ENCODE results near the gene SP100.
"Not testable (repeated sequence)": the region's sequence is repeated elsewhere in the genome, so short reads cannot be mapped to it uniquely, and the experiment has no call there.

The SP100 gene

GRCh38 chr2:230473378-230473777, 57.4 kb downstream of the SP100 start:
- H3K27me3 ChIP-seq (ENCODE audit: low read depth, low read length) = no peaks in the 10 kb centered on the region
- peaks cover 24 to 59% of the 10 kb centered on the region in 2 donors for H3K36me3 ChIP-seq (ENCODE audit: control insufficient read depth in 1 of 2, insufficient read depth in 2 of 2, low read length in 2 of 2)
- H3K27ac ChIP-seq (ENCODE audit: low read length) = no peak overlapping the region
- H3K9me3 ChIP-seq (ENCODE audit: control insufficient read depth in 1 of 2, low read length in 2 of 2) = peaks cover 0 to 12% of the 10 kb centered on the region in 2 donors
- H3K4me1 ChIP-seq (ENCODE audit: control insufficient read depth in 1 of 2, insufficient read depth in 2 of 2, low read length in 2 of 2) = no peaks in the 10 kb centered on the region
- H3K4me3 ChIP-seq (ENCODE audit: low read depth in 1 of 2, low read length in 2 of 2) = no peak overlapping the region

GRCh38 chr2:230475143-230475542, 59.1 kb downstream of the SP100 start:
- Histone ChIP-seq H3K4me1 (ENCODE audit: control insufficient read depth in 1 of 2, insufficient read depth in 2 of 2, low read length in 2 of 2) (no peaks in the 10 kb centered on the region), H3K36me3 (ENCODE audit: control insufficient read depth in 1 of 2, insufficient read depth in 2 of 2, low read length in 2 of 2) (peaks cover 30 to 51% of the 10 kb centered on the region in 2 donors), H3K9me3 (ENCODE audit: control insufficient read depth in 1 of 2, low read length in 2 of 2) (peaks cover 0 to 12% of the 10 kb centered on the region in 2 donors), H3K4me3 (ENCODE audit: low read depth in 1 of 2, low read length in 2 of 2) (no peak overlapping the region), H3K27me3 (ENCODE audit: low read depth, low read length) (no peaks in the 10 kb centered on the region), H3K27ac (ENCODE audit: low read length) (no peak overlapping the region)

GRCh38 chr2:230485801-230486341, 69.9 kb downstream of the SP100 start:
- Histone ChIP-seq H3K27ac (ENCODE audit: low read length) (no peak overlapping the region), H3K4me3 (ENCODE audit: low read depth in 1 of 2, low read length in 2 of 2) (no peak overlapping the region), H3K36me3 (ENCODE audit: control insufficient read depth in 1 of 2, insufficient read depth in 2 of 2, low read length in 2 of 2) (peaks cover 0 to 18% of the 10 kb centered on the region in 2 donors), H3K4me1 (ENCODE audit: control insufficient read depth in 1 of 2, insufficient read depth in 2 of 2, low read length in 2 of 2) (no peaks in the 10 kb centered on the region), H3K27me3 (ENCODE audit: low read depth, low read length) (no peaks in the 10 kb centered on the region), H3K9me3 (ENCODE audit: control insufficient read depth in 1 of 2, low read length in 2 of 2) (peaks cover 0 to 4% of the 10 kb centered on the region in 2 donors)

- H3K4me3 ChIP-seq (ENCODE audit: low read depth in 1 of 2, low read length in 2 of 2); H3K4me1 ChIP-seq (ENCODE audit: control insufficient read depth in 1 of 2, insufficient read depth in 2 of 2, low read length in 2 of 2); H3K27me3 ChIP-seq (ENCODE audit: low read depth, low read length); H3K9me3 ChIP-seq (ENCODE audit: control insufficient read depth in 1 of 2, low read length in 2 of 2); H3K27ac ChIP-seq (ENCODE audit: low read length): not testable (repeated sequence)
- peaks cover 13 to 43% of the 10 kb centered on the region in 2 donors for H3K36me3 ChIP-seq (ENCODE audit: control insufficient read depth in 1 of 2, insufficient read depth in 2 of 2, low read length in 2 of 2)
Measured at GRCh38 chr2:230491219-230491618, 75.2 kb downstream of the SP100 start.

GRCh38 chr2:230492107-230492506, 76.1 kb downstream of the SP100 start:
- peaks cover 13 to 51% of the 10 kb centered on the region in 2 donors for H3K36me3 ChIP-seq (ENCODE audit: control insufficient read depth in 1 of 2, insufficient read depth in 2 of 2, low read length in 2 of 2)
- H3K4me3 ChIP-seq (ENCODE audit: low read depth in 1 of 2, low read length in 2 of 2) = no peak overlapping the region
- H3K4me1 ChIP-seq (ENCODE audit: control insufficient read depth in 1 of 2, insufficient read depth in 2 of 2, low read length in 2 of 2) = no peaks in the 10 kb centered on the region
- H3K27me3 ChIP-seq (ENCODE audit: low read depth, low read length) = no peaks in the 10 kb centered on the region
- H3K9me3 ChIP-seq (ENCODE audit: control insufficient read depth in 1 of 2, low read length in 2 of 2) = no peaks in the 10 kb centered on the region
- no peak overlapping the region for H3K27ac ChIP-seq (ENCODE audit: low read length)

GRCh38 chr2:230494980-230495379, 79.0 kb downstream of the SP100 start:
- Histone ChIP-seq H3K36me3 (ENCODE audit: control insufficient read depth in 1 of 2, insufficient read depth in 2 of 2, low read length in 2 of 2) (peaks cover 24 to 64% of the 10 kb centered on the region in 2 donors), H3K4me3 (ENCODE audit: low read depth in 1 of 2, low read length in 2 of 2) (no peak overlapping the region), H3K9me3 (ENCODE audit: control insufficient read depth in 1 of 2, low read length in 2 of 2) (no peaks in the 10 kb centered on the region), H3K4me1 (ENCODE audit: control insufficient read depth in 1 of 2, insufficient read depth in 2 of 2, low read length in 2 of 2) (no peaks in the 10 kb centered on the region), H3K27me3 (ENCODE audit: low read depth, low read length) (no peaks in the 10 kb centered on the region), H3K27ac (ENCODE audit: low read length) (no peak overlapping the region)

- Histone ChIP-seq H3K9me3 (ENCODE audit: control insufficient read depth in 1 of 2, low read length in 2 of 2) (no peaks in the 10 kb centered on the region), H3K27ac (ENCODE audit: low read length) (no peak overlapping the region), H3K4me1 (ENCODE audit: control insufficient read depth in 1 of 2, insufficient read depth in 2 of 2, low read length in 2 of 2) (no peaks in the 10 kb centered on the region), H3K4me3 (ENCODE audit: low read depth in 1 of 2, low read length in 2 of 2) (no peak overlapping the region), H3K27me3 (ENCODE audit: low read depth, low read length) (no peaks in the 10 kb centered on the region), H3K36me3 (ENCODE audit: control insufficient read depth in 1 of 2, insufficient read depth in 2 of 2, low read length in 2 of 2) (peaks cover 31 to 57% of the 10 kb centered on the region in 2 donors)
Measured at GRCh38 chr2:230496891-230497290, 80.9 kb downstream of the SP100 start.

- Histone ChIP-seq H3K27me3 (ENCODE audit: low read depth, low read length) (no peaks in the 10 kb centered on the region), H3K9me3 (ENCODE audit: control insufficient read depth in 1 of 2, low read length in 2 of 2) (no peaks in the 10 kb centered on the region), H3K36me3 (ENCODE audit: control insufficient read depth in 1 of 2, insufficient read depth in 2 of 2, low read length in 2 of 2) (peaks cover 34 to 58% of the 10 kb centered on the region in 2 donors), H3K4me3 (ENCODE audit: low read depth in 1 of 2, low read length in 2 of 2) (no peak overlapping the region), H3K27ac (ENCODE audit: low read length) (no peak overlapping the region), H3K4me1 (ENCODE audit: control insufficient read depth in 1 of 2, insufficient read depth in 2 of 2, low read length in 2 of 2) (no peaks in the 10 kb centered on the region)
Measured at GRCh38 chr2:230498506-230499107, 82.6 kb downstream of the SP100 start.

- no peak overlapping the region for H3K27ac ChIP-seq (ENCODE audit: low read length)
- no peak overlapping the region for H3K4me3 ChIP-seq (ENCODE audit: low read depth in 1 of 2, low read length in 2 of 2)
- H3K27me3 ChIP-seq (ENCODE audit: low read depth, low read length) = no peaks in the 10 kb centered on the region
- H3K4me1 ChIP-seq (ENCODE audit: control insufficient read depth in 1 of 2, insufficient read depth in 2 of 2, low read length in 2 of 2) = no peaks in the 10 kb centered on the region
- H3K9me3 ChIP-seq (ENCODE audit: control insufficient read depth in 1 of 2, low read length in 2 of 2) = no peaks in the 10 kb centered on the region
- peaks cover 36 to 64% of the 10 kb centered on the region in 2 donors for H3K36me3 ChIP-seq (ENCODE audit: control insufficient read depth in 1 of 2, insufficient read depth in 2 of 2, low read length in 2 of 2)
Measured at GRCh38 chr2:230502593-230502992, 86.6 kb downstream of the SP100 start.

GRCh38 chr2:230503798-230504197, 87.8 kb downstream of the SP100 start:
- Histone ChIP-seq H3K4me3 (ENCODE audit: low read depth in 1 of 2, low read length in 2 of 2) (no peak overlapping the region), H3K4me1 (ENCODE audit: control insufficient read depth in 1 of 2, insufficient read depth in 2 of 2, low read length in 2 of 2) (no peaks in the 10 kb centered on the region), H3K9me3 (ENCODE audit: control insufficient read depth in 1 of 2, low read length in 2 of 2) (no peaks in the 10 kb centered on the region), H3K27ac (ENCODE audit: low read length) (no peak overlapping the region), H3K27me3 (ENCODE audit: low read depth, low read length) (no peaks in the 10 kb centered on the region), H3K36me3 (ENCODE audit: control insufficient read depth in 1 of 2, insufficient read depth in 2 of 2, low read length in 2 of 2) (peaks cover 33 to 66% of the 10 kb centered on the region in 2 donors)

GRCh38 chr2:230505162-230505561, 89.2 kb downstream of the SP100 start:
- Histone ChIP-seq H3K4me1 (ENCODE audit: control insufficient read depth in 1 of 2, insufficient read depth in 2 of 2, low read length in 2 of 2) (no peaks in the 10 kb centered on the region), H3K36me3 (ENCODE audit: control insufficient read depth in 1 of 2, insufficient read depth in 2 of 2, low read length in 2 of 2) (peaks cover 23 to 70% of the 10 kb centered on the region in 2 donors), H3K27me3 (ENCODE audit: low read depth, low read length) (no peaks in the 10 kb centered on the region), H3K9me3 (ENCODE audit: control insufficient read depth in 1 of 2, low read length in 2 of 2) (no peaks in the 10 kb centered on the region), H3K4me3 (ENCODE audit: low read depth in 1 of 2, low read length in 2 of 2) (no peak overlapping the region), H3K27ac (ENCODE audit: low read length) (no peak overlapping the region)
